ENCODE results near the gene MN1. TPM values are rescaled to one million over a fixed set of nuclear protein-coding genes. Genes with fewer than 3 reads are reported as not detected.
A peak's percentile ranks its signal among the peaks of the same experiment; 100 is the strongest.

MN1 gene
- polyA plus RNA-seq, 1 experiment, result 1.3 TPM

DNA sequence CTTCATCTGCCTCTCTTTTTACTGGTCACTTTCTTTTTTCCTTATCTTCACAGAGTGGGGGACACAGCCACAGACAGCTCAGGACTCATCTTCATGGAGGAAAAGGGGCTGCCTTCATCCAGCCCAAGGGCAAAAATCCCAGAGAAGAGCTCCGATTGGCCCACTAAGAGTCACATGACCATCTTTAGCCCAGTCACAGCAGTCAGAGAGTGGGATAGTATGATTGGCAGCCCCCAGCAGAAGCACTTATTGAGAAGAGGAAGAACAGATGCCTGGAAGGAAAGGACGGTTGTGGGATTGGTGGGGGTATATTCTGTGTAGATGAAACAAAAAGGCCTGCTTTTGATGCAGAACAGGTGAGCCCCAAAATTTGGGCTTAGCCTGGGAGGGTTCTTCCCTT, 77.8 kb downstream of the MN1 start:
- no peaks in the 10 kb centered on the region for H3K27me3 ChIP-seq (ENCODE audit: control insufficient read depth, insufficient read depth, low read length)
- TF ChIP-seq, protein P1, sequence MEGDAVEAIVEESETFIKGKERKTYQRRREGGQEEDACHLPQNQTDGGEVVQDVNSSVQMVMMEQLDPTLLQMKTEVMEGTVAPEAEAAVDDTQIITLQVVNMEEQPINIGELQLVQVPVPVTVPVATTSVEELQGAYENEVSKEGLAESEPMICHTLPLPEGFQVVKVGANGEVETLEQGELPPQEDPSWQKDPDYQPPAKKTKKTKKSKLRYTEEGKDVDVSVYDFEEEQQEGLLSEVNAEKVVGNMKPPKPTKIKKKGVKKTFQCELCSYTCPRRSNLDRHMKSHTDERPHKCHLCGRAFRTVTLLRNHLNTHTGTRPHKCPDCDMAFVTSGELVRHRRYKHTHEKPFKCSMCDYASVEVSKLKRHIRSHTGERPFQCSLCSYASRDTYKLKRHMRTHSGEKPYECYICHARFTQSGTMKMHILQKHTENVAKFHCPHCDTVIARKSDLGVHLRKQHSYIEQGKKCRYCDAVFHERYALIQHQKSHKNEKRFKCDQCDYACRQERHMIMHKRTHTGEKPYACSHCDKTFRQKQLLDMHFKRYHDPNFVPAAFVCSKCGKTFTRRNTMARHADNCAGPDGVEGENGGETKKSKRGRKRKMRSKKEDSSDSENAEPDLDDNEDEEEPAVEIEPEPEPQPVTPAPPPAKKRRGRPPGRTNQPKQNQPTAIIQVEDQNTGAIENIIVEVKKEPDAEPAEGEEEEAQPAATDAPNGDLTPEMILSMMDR (IDR thresholded peaks at IDR 0.05; ENCODE audit: insufficient read depth, low read depth, low read length), result no peak
- no peaks in the 10 kb centered on the region for H3K36me3 ChIP-seq (ENCODE audit: control insufficient read depth, insufficient read depth, low read length)
- ChIA-PET CTCF (interaction anchor here (1.0 to 1.1 kb wide), 3 partner anchors 11 to 145 kb away, joined by 3 read pairs; no protein-coding TSS in a partner anchor), POLR2A (no interaction called here)
- DNase-seq (ENCODE audit: low read depth), result no peak
- no peak overlapping the region for H3K4me3 ChIP-seq (ENCODE audit: low read depth, low read length)

DNA sequence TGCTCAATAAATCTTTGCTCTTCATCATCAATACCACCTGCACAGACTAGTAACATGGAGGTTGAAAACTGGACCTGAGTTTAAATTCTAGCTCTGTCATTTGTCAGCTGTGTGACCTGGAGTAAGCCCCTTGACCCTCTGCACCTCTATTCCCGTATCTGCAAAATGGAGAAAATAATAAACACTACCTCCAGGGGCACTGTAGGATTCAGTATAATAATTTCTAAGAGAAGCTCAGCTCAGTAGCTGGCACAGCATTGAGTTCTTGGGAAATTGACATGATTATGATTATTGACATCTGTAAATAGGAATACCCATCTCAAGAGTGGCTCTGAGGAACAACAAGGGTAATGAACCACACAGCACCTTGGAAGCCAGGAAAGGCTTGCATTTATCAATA, 78.4 kb downstream of the MN1 start:
- no peaks in the 10 kb centered on the region for H3K36me3 ChIP-seq (ENCODE audit: control insufficient read depth, insufficient read depth, low read length)
- CTCF ChIA-PET, result interaction anchor here (1.0 to 1.1 kb wide), 2 partner anchors 12 to 144 kb away, joined by 3 read pairs; no protein-coding TSS in a partner anchor
- no peak for DNase-seq (ENCODE audit: low read depth)
- POLR2A ChIA-PET, result no interaction called here
- H3K27me3 ChIP-seq (ENCODE audit: control insufficient read depth, insufficient read depth, low read length), result no peaks in the 10 kb centered on the region
- no peak overlapping the region for H3K4me3 ChIP-seq (ENCODE audit: low read depth, low read length)
- TF ChIP-seq, protein P1 (IDR thresholded peaks at IDR 0.05; ENCODE audit: insufficient read depth, low read depth, low read length), result 0 out of 2 replicates have a peak, but pooled peaks have one; percentile 6

DNA sequence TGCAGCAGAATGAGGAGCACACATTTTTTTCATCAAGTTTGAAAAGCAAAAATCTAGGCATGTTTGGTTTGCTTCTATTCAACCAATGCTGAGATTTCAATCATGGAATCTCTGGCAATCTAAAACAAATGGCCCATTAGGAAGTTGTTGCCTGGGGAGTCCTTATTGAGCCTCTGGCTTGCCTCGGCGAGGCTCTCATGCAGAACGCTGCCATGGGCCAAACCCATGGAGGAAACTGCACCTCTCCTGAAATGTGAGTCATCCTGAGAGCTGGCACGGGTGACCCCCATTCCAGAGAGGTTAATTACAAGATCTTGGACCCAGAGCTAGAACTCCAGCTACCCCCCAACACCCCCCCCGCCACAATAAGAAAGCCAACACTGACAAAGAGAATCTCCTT, 80.7 kb downstream of the MN1 start:
- DNase-seq (ENCODE audit: low read depth), result no peak
- CTCF ChIA-PET, result no interaction called here
- POLR2A ChIA-PET, result no interaction called here
- no peak overlapping the region for H3K4me3 ChIP-seq (ENCODE audit: low read depth, low read length)
- H3K27me3 ChIP-seq (ENCODE audit: control insufficient read depth, insufficient read depth, low read length), result no peaks in the 10 kb centered on the region
- TF ChIP-seq, protein P1 (IDR thresholded peaks at IDR 0.05; ENCODE audit: insufficient read depth, low read depth, low read length), result no peak
- no peaks in the 10 kb centered on the region for H3K36me3 ChIP-seq (ENCODE audit: control insufficient read depth, insufficient read depth, low read length)

DNA sequence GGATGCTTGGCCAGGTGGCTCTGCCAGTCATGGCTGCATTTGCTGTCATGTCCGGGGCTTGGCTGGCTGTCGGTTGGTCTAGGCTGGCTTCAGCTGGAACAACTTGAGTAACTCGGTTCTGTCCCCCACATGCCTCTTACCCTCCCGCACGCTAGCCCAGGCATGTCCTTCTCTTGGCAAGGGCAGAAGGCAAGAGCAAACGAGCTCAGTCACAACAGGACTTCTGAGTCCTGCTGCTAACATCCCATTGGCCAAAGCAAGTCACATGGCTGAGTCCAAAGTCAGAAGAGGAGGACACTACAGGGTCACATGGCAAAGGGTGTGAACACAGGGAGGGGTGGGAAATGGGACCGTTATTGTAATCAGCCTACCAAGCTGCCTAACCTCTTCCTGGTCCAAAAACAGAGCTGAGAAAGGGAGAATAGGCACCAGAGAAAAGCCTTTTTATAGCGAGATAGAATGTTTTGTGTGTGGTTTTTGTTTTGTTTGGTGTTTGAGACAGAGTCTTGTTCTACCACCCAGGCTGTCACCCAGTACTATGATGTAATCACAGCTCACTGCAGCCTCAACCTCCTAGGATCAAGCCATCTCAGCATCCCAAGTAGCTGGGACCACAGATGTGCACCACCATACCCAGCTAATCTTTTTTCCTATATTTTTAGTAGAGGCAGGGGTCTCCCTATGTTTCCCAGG, 81.9 kb downstream of the MN1 start:
- DNase-seq (ENCODE audit: low read depth), result no peak
- ChIA-PET POLR2A (no interaction called here), CTCF (no interaction called here)
- H3K4me3 ChIP-seq (ENCODE audit: low read depth, low read length), result no peak overlapping the region
- no peaks in the 10 kb centered on the region for H3K36me3 ChIP-seq (ENCODE audit: control insufficient read depth, insufficient read depth, low read length)
- TF ChIP-seq, protein P1 (IDR thresholded peaks at IDR 0.05; ENCODE audit: insufficient read depth, low read depth, low read length), result no peak
- H3K27me3 ChIP-seq (ENCODE audit: control insufficient read depth, insufficient read depth, low read length), result no peaks in the 10 kb centered on the region

DNA sequence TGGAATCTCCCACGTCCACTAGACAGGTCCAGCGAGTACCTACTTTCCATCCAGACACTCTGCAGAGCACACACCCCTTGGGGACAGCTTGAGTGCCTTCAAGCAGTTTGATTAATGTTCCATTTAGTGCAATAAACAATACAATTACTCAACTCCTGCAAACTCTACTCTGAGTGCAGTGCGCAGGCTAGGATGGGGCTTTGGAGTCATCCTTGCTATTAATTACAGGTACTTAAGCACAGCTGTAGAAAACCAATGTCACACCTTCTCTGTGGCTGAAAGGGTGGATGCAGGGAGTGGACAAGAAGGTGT, 82.6 kb downstream of the MN1 start:
- ChIA-PET CTCF (interaction anchor here (1.2 kb wide), 2 partner anchors 39 to 55 kb away, joined by 3 read pairs; no protein-coding TSS in a partner anchor), POLR2A (no interaction called here)
- no peaks in the 10 kb centered on the region for H3K36me3 ChIP-seq (ENCODE audit: control insufficient read depth, insufficient read depth, low read length)
- DNase-seq (ENCODE audit: low read depth), result no peak
- TF ChIP-seq, protein P1 (IDR thresholded peaks at IDR 0.05; ENCODE audit: insufficient read depth, low read depth, low read length), result no peak
- H3K4me3 ChIP-seq (ENCODE audit: low read depth, low read length), result no peak overlapping the region
- no peaks in the 10 kb centered on the region for H3K27me3 ChIP-seq (ENCODE audit: control insufficient read depth, insufficient read depth, low read length)

Data from BJ (cell line).